ENCODE data around the gene GPR61. TPM values are rescaled to one million over a fixed set of nuclear protein-coding genes. Genes with fewer than 3 reads are reported as not detected.
A peak's percentile ranks its signal among the peaks of the same experiment; 100 is the strongest.

The GPR61 gene
- total and polyA plus RNA-seq, 9 of the 15 experiments (the other 6 are each of a cell fraction or from before 2014, with no cell fraction given) = 0.04 to 1.1 (median 0.25) TPM; not detected in 4

DNA sequence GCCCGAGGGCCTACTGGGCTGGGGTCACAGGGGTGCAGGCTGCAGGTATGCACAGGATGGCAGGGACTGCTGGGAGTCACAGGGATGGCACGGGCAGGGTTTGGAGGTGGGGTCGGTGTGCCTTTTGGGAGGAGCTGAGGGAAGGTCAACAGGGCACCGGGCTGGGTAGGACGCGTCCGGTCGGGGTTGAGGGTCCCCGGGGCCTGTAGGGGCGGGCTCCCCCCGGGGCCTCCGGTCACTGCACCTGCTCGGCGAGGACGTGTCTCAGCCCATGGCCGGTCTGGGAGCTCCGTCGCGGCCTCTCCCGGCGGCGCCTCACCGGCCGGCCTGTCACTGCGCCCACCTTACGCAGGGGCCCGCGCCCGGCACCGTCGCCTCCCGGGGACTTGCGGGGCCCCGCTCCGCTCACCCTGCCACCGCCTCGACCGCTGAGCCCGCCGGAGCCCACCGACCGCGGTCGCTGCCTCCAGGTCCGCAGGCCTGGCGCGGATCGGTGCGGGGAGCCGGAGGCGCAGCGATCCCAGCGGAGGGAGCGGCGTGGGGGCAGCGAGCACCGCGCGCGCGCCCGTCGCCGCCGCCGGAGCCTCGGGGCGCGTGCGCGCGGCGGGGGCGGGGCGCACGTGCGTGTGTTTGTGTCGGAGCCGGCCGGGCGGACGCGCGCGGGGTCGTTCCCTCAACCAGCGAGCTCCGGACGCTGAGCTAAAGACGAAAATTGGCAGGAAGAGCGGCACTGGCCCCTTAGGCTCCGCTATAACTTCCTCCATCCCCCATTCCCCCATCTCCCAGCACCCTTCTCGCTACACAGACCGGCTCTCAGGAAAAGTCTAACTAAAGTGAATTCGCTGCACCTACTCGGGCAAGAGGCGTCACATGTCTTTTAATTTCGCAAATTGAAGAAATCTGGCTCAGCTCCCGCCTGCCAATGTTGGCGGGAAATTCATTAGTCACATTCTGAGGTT, 30.2 kb upstream of the GPR61 start, which contains the start of gene AMIGO1 (continued):
- TF ChIP-seq, protein P1, sequence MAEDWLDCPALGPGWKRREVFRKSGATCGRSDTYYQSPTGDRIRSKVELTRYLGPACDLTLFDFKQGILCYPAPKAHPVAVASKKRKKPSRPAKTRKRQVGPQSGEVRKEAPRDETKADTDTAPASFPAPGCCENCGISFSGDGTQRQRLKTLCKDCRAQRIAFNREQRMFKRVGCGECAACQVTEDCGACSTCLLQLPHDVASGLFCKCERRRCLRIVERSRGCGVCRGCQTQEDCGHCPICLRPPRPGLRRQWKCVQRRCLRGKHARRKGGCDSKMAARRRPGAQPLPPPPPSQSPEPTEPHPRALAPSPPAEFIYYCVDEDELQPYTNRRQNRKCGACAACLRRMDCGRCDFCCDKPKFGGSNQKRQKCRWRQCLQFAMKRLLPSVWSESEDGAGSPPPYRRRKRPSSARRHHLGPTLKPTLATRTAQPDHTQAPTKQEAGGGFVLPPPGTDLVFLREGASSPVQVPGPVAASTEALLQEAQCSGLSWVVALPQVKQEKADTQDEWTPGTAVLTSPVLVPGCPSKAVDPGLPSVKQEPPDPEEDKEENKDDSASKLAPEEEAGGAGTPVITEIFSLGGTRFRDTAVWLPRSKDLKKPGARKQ (CRISPR knock-in tag; IDR thresholded peaks at IDR 0.05) = no peak
- TF ChIP-seq CXXC5 (CRISPR knock-in tag; IDR thresholded peaks at IDR 0.05) = peak; percentile 88
- no peak for TF ChIP-seq GTF2E2 (tag; IDR thresholded peaks at IDR 0.05)
- TF ChIP-seq, protein P2, sequence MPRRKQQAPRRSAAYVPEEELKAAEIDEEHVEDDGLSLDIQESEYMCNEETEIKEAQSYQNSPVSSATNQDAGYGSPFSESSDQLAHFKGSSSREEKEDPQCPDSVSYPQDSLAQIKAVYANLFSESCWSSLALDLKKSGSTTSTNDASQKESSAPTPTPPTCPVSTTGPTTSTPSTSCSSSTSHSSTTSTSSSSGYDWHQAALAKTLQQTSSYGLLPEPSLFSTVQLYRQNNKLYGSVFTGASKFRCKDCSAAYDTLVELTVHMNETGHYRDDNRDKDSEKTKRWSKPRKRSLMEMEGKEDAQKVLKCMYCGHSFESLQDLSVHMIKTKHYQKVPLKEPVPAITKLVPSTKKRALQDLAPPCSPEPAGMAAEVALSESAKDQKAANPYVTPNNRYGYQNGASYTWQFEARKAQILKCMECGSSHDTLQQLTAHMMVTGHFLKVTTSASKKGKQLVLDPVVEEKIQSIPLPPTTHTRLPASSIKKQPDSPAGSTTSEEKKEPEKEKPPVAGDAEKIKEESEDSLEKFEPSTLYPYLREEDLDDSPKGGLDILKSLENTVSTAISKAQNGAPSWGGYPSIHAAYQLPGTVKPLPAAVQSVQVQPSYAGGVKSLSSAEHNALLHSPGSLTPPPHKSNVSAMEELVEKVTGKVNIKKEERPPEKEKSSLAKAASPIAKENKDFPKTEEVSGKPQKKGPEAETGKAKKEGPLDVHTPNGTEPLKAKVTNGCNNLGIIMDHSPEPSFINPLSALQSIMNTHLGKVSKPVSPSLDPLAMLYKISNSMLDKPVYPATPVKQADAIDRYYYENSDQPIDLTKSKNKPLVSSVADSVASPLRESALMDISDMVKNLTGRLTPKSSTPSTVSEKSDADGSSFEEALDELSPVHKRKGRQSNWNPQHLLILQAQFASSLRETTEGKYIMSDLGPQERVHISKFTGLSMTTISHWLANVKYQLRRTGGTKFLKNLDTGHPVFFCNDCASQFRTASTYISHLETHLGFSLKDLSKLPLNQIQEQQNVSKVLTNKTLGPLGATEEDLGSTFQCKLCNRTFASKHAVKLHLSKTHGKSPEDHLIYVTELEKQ (CRISPR knock-in tag; IDR thresholded peaks at IDR 0.05) = no peak
- TF ChIP-seq, protein P3, sequence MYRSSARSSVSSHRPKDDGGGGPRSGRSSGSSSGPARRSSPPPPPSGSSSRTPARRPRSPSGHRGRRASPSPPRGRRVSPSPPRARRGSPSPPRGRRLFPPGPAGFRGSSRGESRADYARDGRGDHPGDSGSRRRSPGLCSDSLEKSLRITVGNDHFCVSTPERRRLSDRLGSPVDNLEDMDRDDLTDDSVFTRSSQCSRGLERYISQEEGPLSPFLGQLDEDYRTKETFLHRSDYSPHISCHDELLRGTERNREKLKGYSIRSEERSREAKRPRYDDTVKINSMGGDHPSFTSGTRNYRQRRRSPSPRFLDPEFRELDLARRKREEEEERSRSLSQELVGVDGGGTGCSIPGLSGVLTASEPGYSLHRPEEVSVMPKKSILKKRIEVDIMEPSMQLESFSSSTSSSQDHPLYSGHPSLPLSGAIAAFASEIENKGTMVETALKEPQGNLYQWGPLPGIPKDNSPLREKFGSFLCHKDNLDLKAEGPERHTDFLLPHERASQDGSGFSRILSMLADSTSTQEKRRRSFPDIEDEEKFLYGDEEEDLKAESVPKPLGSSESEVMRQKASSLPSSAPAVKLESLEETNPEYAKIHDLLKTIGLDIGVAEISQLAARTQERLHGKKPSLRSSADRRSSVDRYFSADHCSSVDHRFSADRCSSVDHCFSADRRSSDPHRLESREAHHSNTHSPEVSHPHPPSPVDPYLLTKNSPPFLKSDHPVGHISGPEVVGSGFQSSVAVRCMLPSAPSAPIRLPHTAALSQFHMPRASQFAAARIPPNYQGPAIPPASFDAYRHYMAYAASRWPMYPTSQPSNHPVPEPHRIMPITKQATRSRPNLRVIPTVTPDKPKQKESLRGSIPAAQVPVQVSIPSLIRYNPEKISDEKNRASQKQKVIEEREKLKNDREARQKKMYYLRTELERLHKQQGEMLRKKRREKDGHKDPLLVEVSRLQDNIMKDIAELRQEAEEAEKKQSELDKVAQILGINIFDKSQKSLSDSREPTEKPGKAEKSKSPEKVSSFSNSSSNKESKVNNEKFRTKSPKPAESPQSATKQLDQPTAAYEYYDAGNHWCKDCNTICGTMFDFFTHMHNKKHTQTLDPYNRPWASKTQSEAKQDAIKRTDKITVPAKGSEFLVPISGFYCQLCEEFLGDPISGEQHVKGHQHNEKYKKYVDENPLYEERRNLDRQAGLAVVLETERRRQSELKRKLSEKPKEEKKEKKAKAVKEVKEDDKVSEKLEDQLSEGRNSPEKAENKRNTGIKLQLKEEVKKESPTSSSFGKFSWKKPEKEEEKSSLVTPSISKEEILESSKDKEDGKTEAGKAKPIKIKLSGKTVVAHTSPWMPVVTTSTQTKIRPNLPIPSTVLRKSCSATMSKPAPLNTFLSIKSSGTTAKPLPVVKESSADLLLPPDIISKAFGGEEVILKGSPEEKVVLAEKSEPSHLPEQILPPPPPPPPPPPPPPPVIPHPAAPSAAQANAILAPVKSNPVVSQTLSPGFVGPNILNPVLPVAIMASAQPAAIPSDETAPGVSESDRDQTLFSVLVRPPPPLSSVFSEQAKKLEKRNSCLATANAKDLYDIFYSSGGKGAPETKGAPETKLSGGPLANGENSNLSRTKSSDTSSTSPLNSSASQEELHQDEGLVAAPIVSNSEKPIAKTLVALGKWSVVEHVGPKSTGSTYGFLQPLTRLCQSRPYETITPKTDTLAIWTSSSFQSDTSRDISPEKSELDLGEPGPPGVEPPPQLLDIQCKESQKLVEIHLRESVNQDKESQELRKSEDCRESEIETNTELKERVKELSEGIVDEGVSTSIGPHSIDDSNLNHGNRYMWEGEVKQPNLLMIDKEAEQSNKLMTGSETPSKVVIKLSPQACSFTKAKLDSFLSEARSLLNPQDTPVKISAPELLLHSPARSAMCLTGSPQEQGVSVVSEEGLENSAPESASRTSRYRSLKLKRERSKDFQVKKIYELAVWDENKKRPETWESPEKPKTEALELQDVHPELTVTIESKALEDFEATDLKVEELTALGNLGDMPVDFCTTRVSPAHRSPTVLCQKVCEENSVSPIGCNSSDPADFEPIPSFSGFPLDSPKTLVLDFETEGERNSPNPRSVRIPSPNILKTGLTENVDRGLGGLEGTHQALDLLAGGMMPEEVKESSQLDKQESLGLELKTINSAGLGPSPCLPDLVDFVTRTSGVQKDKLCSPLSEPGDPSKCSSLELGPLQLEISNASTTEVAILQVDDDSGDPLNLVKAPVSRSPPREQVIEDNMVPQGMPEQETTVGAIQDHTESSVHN (IDR thresholded peaks at IDR 0.05; ENCODE audit: borderline replicate concordance in 1 of 2, low read depth in 1 of 2) = no peak
- TF ChIP-seq, protein P4, sequence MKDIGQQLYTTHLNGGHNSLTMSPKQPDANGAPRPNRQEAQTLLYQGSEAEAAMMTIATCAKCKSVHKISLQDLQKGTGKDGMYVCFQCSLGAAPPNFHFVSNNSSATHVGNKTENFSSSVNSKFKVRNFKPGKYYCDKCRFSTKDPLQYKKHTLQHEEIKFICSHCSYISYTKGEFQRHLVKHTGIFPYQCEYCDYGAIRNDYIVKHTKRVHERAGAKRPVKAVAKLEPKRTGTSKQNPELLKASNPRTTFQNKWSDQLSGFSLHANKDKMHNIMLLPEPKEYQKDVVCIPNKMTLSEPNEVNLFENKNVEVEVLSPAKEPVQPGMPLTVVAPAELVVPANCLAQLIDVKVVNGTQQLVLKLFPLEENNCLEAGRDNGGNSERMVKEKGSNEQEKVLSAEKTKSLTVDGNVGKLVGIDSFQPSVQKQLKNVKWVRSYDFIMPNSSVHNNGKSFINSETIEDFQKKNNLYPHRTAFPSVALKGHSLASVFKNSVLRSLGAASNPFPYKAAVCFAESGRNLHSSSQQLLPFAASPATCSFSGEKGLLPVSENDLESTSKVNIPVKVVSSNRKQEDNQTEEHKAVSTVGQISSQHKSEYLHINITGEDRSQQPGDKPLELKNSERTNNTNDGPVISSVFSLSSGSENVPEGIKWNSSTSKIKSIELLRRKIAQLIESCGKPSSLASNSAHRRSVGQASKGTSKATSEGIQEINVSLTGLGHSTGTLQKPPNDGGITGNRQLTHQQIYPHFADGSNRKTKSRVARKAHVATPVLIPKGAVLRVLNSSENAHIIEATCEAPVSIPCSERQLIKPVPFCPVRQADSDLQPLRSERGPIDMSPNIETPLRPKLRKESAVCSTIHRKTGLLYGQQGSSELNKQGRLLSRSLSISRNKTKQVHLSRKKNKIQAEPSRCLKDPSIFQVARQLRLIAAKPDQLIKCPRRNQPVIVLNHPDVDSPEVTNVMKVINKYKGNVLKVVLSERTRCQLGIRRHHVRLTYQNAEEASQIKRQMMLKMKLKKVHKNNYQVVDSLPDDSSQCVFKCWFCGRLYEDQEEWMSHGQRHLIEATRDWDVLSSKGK (CRISPR knock-in tag; IDR thresholded peaks at IDR 0.05) = no peak
- peak; percentile 48; the same call in 1 of the 2 replicates for TF ChIP-seq ZNF644 (tag; IDR thresholded peaks at IDR 0.05; ENCODE audit: low read depth)
- TF ChIP-seq ZNF24 (IDR thresholded peaks at IDR 0.05) = no peak

All from K562 (cell line).